ENCODE data around the gene KRTAP12-3. TPM values are rescaled to one million over a fixed set of nuclear protein-coding genes. Genes with fewer than 3 reads are reported as not detected.

KRTAP12-3 gene
- total RNA-seq, 4 donors from 2014 or later = not detected

DNA sequence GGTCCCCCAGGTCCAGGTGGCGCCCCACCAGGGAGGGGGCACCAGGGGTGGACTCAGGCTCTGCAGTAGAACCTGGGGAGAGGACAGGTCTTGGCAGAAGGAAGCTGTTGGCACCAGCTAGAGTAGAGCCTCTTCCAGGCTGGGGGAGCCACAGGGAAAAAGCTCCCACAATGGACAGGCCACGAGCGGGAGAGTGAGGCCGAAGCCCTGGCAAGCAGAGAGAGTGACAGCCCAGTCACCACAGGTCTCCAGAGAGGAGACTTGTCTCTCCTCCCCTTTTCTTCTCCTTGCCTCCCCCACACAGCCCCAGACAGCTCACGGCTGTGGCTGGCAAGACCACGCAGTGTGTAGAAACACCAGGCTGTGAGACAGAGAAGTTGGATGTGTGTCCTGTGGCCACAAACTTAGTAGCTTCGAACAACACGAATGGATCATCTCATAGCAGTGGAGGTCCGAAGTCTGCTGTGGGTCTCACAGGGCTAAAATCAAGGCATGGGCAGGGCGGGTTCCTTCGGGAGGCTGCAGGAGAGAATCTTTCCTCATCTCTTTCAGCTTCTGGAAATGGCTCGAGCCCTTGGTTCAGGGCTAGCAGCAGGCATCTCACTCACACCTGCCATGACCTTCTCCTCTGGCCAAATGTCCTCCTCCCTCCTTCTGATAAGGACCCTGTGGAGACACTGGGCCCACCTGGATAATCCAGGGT lies 6.6 kb upstream of the KRTAP12-3 start:
- no peak for TF ChIP-seq POLR2A (IDR thresholded peaks at IDR 0.05)
- TF ChIP-seq, protein P1, sequence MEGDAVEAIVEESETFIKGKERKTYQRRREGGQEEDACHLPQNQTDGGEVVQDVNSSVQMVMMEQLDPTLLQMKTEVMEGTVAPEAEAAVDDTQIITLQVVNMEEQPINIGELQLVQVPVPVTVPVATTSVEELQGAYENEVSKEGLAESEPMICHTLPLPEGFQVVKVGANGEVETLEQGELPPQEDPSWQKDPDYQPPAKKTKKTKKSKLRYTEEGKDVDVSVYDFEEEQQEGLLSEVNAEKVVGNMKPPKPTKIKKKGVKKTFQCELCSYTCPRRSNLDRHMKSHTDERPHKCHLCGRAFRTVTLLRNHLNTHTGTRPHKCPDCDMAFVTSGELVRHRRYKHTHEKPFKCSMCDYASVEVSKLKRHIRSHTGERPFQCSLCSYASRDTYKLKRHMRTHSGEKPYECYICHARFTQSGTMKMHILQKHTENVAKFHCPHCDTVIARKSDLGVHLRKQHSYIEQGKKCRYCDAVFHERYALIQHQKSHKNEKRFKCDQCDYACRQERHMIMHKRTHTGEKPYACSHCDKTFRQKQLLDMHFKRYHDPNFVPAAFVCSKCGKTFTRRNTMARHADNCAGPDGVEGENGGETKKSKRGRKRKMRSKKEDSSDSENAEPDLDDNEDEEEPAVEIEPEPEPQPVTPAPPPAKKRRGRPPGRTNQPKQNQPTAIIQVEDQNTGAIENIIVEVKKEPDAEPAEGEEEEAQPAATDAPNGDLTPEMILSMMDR (IDR thresholded peaks at IDR 0.05) = no peak
- Histone ChIP-seq H3K9me3 (no peaks in the 10 kb centered on the region), H3K4me3 (no peak overlapping the region), H3K4me1 (no peaks in the 10 kb centered on the region), H3K36me3 (no peaks in the 10 kb centered on the region), H3K27me3 (no peaks in the 10 kb centered on the region), H3K27ac (no peak overlapping the region)
- no peak for DNase-seq
- intact Hi-C loops (cut with DNase I; ENCODE audit: low total_unique reads) = no loop called here

DNA sequence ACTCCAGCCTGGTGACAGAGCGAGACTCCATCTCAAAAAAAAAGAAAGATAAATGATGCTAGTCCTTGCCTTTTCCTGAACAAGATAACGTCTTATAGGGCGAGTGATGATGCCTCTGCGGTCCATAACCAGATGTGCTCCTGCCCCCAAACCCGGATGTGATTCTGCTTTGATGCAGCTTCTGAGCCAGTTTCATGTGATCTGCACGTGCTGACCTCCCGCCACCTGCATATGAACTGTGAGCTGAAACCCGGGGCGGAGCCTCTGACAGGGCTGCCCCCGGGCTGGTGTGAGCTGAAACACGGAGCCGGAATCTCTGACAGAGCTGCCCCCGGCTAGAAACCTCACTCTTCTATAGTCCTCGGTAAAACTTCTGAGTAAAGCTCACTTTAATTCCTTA lies 4.6 kb upstream of the KRTAP12-3 start:
- Histone ChIP-seq H3K27ac (no peak overlapping the region), H3K27me3 (no peaks in the 10 kb centered on the region), H3K36me3 (no peaks in the 10 kb centered on the region), H3K4me1 (no peaks in the 10 kb centered on the region), H3K9me3 (no peaks in the 10 kb centered on the region), H3K4me3 (no peak overlapping the region)
- intact Hi-C loops (cut with DNase I; ENCODE audit: low total_unique reads) = no loop called here
- no peak for DNase-seq
- TF ChIP-seq, protein P1 (IDR thresholded peaks at IDR 0.05) = no peak
- no peak for TF ChIP-seq POLR2A (IDR thresholded peaks at IDR 0.05)

DNA sequence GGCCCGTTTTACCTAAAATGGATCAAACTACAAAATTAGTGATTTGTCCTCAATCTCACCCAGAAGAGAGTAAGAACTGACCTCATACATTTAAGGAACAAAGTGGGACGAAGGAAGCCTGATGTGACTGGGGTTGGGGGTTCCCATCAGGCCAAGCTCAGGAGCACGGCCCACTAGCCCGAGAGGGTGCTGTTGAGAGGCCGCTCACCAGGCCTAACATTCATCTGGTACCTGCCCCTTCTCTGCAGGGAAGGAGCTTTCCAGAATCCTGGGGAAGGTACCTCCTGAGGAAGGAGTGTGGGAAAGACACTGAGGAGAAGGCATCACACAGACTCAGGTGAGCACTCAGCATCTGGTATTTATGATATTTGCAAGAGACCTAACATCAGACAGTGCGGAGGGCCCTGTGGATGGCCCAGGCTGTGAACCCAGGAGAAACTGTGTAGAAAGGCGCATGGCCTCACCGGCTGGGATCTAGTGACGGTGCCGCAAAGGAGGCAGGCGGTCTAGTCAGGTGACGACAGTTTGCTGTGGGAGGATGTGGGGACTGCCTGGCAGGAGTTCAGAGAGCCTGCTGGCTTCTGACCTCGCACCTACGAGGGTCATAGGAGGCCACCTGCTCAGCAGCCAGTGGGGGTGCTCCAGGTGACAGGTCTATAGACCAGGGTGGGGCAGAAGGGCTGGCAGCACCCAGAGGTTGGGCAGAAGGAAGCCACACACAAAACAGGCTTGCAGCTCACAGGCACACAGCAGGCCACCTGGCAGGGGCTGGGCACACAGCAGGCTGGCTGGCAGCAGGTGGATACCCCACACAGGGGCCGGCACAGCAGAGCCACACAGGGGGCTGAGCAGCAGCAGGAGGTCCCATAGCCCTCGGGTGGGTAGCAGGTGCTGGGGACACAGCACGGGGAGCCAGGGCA lies 3.8 kb upstream of the KRTAP12-3 start:
- DNase-seq = no peak
- Histone ChIP-seq H3K4me1 (no peaks in the 10 kb centered on the region), H3K9me3 (no peaks in the 10 kb centered on the region), H3K36me3 (no peaks in the 10 kb centered on the region), H3K27ac (no peak overlapping the region), H3K4me3 (no peak overlapping the region), H3K27me3 (no peaks in the 10 kb centered on the region)
- intact Hi-C loops (cut with DNase I; ENCODE audit: low total_unique reads) = no loop called here
- TF ChIP-seq, protein P1 (IDR thresholded peaks at IDR 0.05) = no peak
- TF ChIP-seq POLR2A (IDR thresholded peaks at IDR 0.05) = no peak

DNA sequence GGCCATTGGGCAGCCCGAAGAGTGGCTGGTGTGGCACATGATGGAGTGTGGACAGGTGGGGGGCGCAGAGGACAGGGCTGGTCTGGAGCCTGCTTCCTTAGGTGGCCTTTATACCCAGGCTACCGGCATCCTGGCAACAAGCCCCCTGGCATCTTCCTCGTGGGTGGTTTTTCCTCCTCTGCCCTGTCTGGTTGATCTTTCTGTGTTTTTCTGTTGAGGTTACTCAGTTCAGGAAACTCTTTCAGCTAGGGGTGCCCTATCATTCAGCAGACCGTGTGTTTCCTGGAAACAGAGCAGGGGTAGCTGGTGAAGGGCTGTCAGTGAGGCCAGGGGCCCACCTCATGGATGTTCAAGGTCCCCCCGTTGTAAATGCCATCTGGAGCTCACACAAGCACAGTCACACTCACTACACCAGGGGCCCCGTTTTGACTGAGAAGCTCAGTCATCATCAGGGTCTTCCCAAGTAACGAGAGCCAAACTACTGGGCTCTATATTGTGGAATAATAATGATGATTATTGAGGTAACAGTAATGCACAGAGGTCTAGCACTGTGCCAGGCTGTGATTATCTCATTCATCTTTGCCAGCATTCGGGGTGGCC lies 3.1 kb upstream of the KRTAP12-3 start, which contains the start of gene KRTAP12-4:
TSS of gene KRTAP12-4 (minus strand) at position 84 of the 600 bp plus-strand sequence. CDS start at position 39, 45 bp downstream.
- no peaks in the 10 kb centered on the region for H3K9me3 ChIP-seq
- no peaks in the 10 kb centered on the region for H3K36me3 ChIP-seq
- no peak within 1 kb of the TSS for H3K27ac ChIP-seq
- H3K4me3 ChIP-seq = no peak within 1 kb of the TSS
- DNase-seq = no peak
- no peak for TF ChIP-seq POLR2A (IDR thresholded peaks at IDR 0.05)
- TF ChIP-seq, protein P1 (IDR thresholded peaks at IDR 0.05) = no peak
- H3K4me1 ChIP-seq = no peaks in the 10 kb centered on the region
- intact Hi-C loops (cut with DNase I; ENCODE audit: low total_unique reads) = no loop called here
- H3K27me3 ChIP-seq = no peaks in the 10 kb centered on the region

Data from uterus (tissue), 4 donors.